CD4-positive, alpha-beta T cell (primary cell): Measurements from ENCODE around the gene ZNF592. TPM values are rescaled to one million over a fixed set of nuclear protein-coding genes. Genes with fewer than 3 reads are reported as not detected.

ENCODE experiments used
- ATAC-seq: fragments of 200-7000 bp; cut with Tn5 transposase; one replicate; pipeline ENCODE4 v1.10.0; 2022; ENCODE audit warnings: mild to moderate bottlenecking; ENCODE audit not compliant: poor library complexity
- CTCF ChIA-PET: fragments of 350-600 bp; sonication (Branson Sonifier 250); formaldehyde crosslinking; loops from one replicate; lab custom pipeline; 2021; ENCODE audit warnings: antibody characterized with exemption, inconsistent platforms; lab: Charles Lee
- POLR2A ChIA-PET: fragments of 350-600 bp; sonication (Branson Sonifier 250); formaldehyde crosslinking; loops from one replicate; lab custom pipeline; 2021; ENCODE audit warnings: antibody characterized with exemption, inconsistent platforms; lab: Charles Lee
- DNase-seq, 14 experiments: peaks; one replicate each; pipeline ENCODE4 v3.0.0-alpha.2; 2013 to 2020; ENCODE audit warnings: mixed read lengths in 2 of 14
- H3K27ac ChIP-seq, 2 donors: one replicate each; pipeline versions ENCODE4 v1.5.1 to v1.7.0; 2013; ENCODE audit warnings: low read length in 2 of 2, low read depth in 1 of 2, mild to moderate bottlenecking in 1 of 2
- H3K27me3 ChIP-seq, 2 experiments: 1 replicate in 1 of 2; 2 replicates in 1 of 2; pipeline versions ENCODE4 v1.6.1 to v1.7.0; 2013; ENCODE audit warnings: low read length in 2 of 2, control low read depth in 1 of 2, mild to moderate bottlenecking in 1 of 2, moderate library complexity in 1 of 2; ENCODE audit not compliant: insufficient read depth in 2 of 2, control insufficient read depth in 1 of 2
- H3K36me3 ChIP-seq: one replicate; pipeline ENCODE4 v1.6.1; 2013; ENCODE audit warnings: low read length, control low read depth; ENCODE audit not compliant: insufficient read depth
- H3K4me1 ChIP-seq: one replicate; pipeline ENCODE4 v1.6.1; 2013; ENCODE audit warnings: low read length, control low read depth; ENCODE audit not compliant: insufficient read depth
- H3K4me3 ChIP-seq: one replicate; pipeline ENCODE4 v1.5.1; 2013; ENCODE audit warnings: mild to moderate bottlenecking, low read length, moderate library complexity
- H3K9me3 ChIP-seq, 2 experiments: 1 replicate in 1 of 2; 2 replicates in 1 of 2; pipeline versions ENCODE4 v1.6.1 to v1.7.0; 2013; ENCODE audit warnings: low read length in 2 of 2, mild to moderate bottlenecking in 2 of 2, control low read depth in 1 of 2, moderate library complexity in 1 of 2; ENCODE audit not compliant: control insufficient read depth in 1 of 2, insufficient read depth in 1 of 2
- H3K27ac Mint-ChIP-seq: one replicate; pipeline ENCODE4 v1.8.0; 2020; ENCODE audit warnings: mixed read lengths
- H3K27me3 Mint-ChIP-seq: one replicate; pipeline ENCODE4 v1.8.0; 2021; ENCODE audit warnings: mixed read lengths
- H3K36me3 Mint-ChIP-seq: one replicate; pipeline ENCODE4 v1.8.0; 2021; ENCODE audit warnings: low read depth, mixed read lengths
- H3K4me1 Mint-ChIP-seq: one replicate; pipeline ENCODE4 v1.8.0; 2021; ENCODE audit warnings: low read depth, mixed read lengths
- H3K4me3 Mint-ChIP-seq: one replicate; pipeline ENCODE4 v1.8.0; 2020; ENCODE audit warnings: mild to moderate bottlenecking, mixed read lengths
- H3K9me3 Mint-ChIP-seq: one replicate; pipeline ENCODE4 v1.8.0; 2020; ENCODE audit warnings: mixed read lengths
- CTCF ChIP-seq: fragments of 200-600 bp; IDR thresholded peaks from one replicate; pipeline ENCODE4 v1.8.0; 2022; ENCODE audit warnings: antibody characterized with exemption, mild to moderate bottlenecking
- intact Hi-C, 2 experiments: fragments of 100-400 bp; cut with DNase I in 1 of 2; cut with micrococcal nuclease in 1 of 2; formaldehyde crosslinking; loops; one replicate each; pipeline versions ENCODE4 v1.15.1 to v1.9.0; 2023 to 2025; cut with DNase I, micrococcal nuclease
- total RNA-seq, 174 experiments: library from RNA in 2 of 174; stranded (reverse) in 2 of 174; gene quantifications; one replicate each; pipeline ENCODE4 v1.2.3 and lab custom pipeline; 2021 to 2026

Gene ZNF592
- total RNA-seq, 2 experiments from 2014 or later: 37.5 to 38.2 TPM

DNA sequence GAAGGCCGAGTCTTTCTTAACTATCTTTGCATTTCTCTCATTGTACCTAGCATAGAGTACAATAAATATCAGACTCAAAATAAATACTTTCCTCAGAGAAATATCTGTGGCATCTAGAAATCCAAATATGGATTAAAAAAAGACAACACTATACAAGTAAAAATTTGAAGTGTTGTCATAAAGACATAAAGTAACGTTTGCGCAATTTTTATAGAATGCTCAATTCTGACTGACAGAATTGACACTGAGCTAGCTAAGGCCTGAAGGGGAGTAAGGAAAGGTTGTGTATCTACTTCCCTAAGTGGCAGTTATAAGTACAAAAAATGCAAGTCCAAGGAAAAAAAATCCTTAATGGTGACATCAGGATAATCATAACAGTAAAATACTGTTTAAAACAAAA, 33.6 kb upstream of the ZNF592 start:
- ChIA-PET POLR2A (interaction anchor here (1.1 to 10.0 kb wide), 11 partner anchors 8 to 84 kb away, joined by 3 to 311 read pairs (median 20); partner anchors contain the start of genes NMB, WDR73 and ZNF592), CTCF (interaction anchor here (0.5 to 2.8 kb wide), 6 partner anchors 21 to 127 kb away, joined by 3 to 13 read pairs (median 4); partner anchors contain the start of gene NMB)
- Histone ChIP-seq H3K27me3 (no peaks in the 10 kb centered on the region), H3K9me3 (no peaks in the 10 kb centered on the region), H3K36me3 (peaks cover 23% of the 10 kb centered on the region), H3K4me3 (peak overlapping the region; percentile 99), H3K4me1 (peaks cover 33% of the 10 kb centered on the region), H3K27ac (no peak overlapping the region)
- ATAC-seq: no peak
- intact Hi-C loops: loop anchor here in 1 of 2 experiments (2.0 kb wide), 1 partner anchor 60 kb away; the partner anchor contains the start of gene WDR73
- H3K27me3 Mint-ChIP-seq: no peaks in the 10 kb centered on the region
- no peaks in the 10 kb centered on the region for H3K9me3 Mint-ChIP-seq
- H3K27ac Mint-ChIP-seq: peak overlapping the region; percentile 95
- H3K4me1 Mint-ChIP-seq: peaks cover 55% of the 10 kb centered on the region
- peak overlapping the region; percentile 93 for H3K4me3 Mint-ChIP-seq
- TF ChIP-seq CTCF: no peak
- H3K36me3 Mint-ChIP-seq: peaks cover 19% of the 10 kb centered on the region
- no peak for DNase-seq

DNA sequence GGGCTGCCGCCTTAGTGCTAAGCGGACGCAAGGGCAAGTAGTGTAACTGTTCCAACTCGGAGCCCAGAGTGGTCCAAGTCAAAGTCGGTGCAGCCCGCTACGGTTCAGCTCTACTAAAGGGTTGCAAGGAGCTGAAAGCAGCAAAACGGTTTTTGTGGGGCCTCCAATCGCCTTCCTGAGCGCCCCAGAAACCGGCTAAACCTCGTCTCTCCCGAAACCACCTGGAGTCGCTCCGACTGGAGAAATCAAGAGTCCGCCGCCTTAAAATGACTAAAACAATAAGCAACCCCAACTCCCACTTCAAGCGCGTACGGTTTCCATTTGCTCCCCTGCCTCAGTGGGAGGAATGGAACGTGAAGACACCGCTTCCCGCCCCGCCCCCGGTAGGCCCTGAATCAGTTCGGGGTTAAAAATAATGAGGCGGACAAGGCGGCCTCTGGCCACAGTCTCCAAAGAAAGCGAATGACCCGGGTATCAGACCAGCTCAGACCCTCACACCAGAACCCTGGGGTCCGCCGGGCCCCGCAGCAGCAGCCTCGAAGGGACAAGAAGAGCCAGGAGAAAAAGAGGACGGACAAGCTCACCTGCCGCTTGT, 32.9 kb upstream of the ZNF592 start:
- TF ChIP-seq CTCF: no peak
- Mint-ChIP-seq H3K36me3 (peaks cover 19% of the 10 kb centered on the region), H3K4me3 (peak overlapping the region; percentile 93), H3K27ac (peak overlapping the region; percentile 95), H3K27me3 (no peaks in the 10 kb centered on the region), H3K4me1 (peaks cover 55% of the 10 kb centered on the region), H3K9me3 (no peaks in the 10 kb centered on the region)
- H3K27me3 ChIP-seq: no peaks in the 10 kb centered on the region
- ATAC-seq: peak; percentile 6
- peak in 8 of 14 experiments; percentile 7 to 52 (median 29) for DNase-seq
- no peaks in the 10 kb centered on the region for H3K9me3 ChIP-seq
- ChIA-PET CTCF (interaction anchor here (0.6 to 2.8 kb wide), 8 partner anchors 27 to 127 kb away, joined by 3 to 13 read pairs (median 4); partner anchors contain the start of genes NMB and ZNF592), POLR2A (interaction anchor here (0.6 to 10.0 kb wide), 27 partner anchors 9 to 1905 kb away, joined by 3 to 311 read pairs (median 8); partner anchors contain the start of genes NMB, PDE8A, WDR73 and ZNF592)
- peaks cover 39% of the 10 kb centered on the region for H3K4me1 ChIP-seq
- H3K36me3 ChIP-seq: peaks cover 15% of the 10 kb centered on the region
- H3K4me3 ChIP-seq: peak overlapping the region; percentile 99
- intact Hi-C loops: loop anchor here (1.0 to 2.0 kb wide), 4 partner anchors 13 to 61 kb away; partner anchors contain the start of genes WDR73 (in 2 of the 2) and ZNF592 (in 2 of the 2)
- peak overlapping the region; percentile 70 to 74 for H3K27ac ChIP-seq

GRCh38 chr15:84716036-84716732, 32.2 kb upstream of the ZNF592 start, which contains the start of gene SEC11A:
TSS of gene SEC11A (minus strand) at chr15:84716139. CDS start at chr15:84716075, 64 bp downstream.
- CTCF ChIA-PET: interaction anchor here (0.8 to 2.8 kb wide), 9 partner anchors 19 to 128 kb away, joined by 3 to 13 read pairs (median 5); partner anchors contain the start of genes NMB and ZNF592
- H3K27me3 Mint-ChIP-seq: no peaks in the 10 kb centered on the region
- peak within 1 kb of the TSS; percentile 70 to 74 for H3K27ac ChIP-seq
- peak within 1 kb of the TSS; percentile 93 for H3K4me3 Mint-ChIP-seq
- peak; percentile 83 to 95 (median 89) for DNase-seq
- POLR2A ChIA-PET: interaction anchor here (0.6 to 10.0 kb wide), 40 partner anchors 9 to 1906 kb away, joined by 3 to 311 read pairs (median 5); partner anchors contain the start of genes NMB, PDE8A, WDR73 and ZNF592
- ATAC-seq: peak; percentile 95
- no peaks in the 10 kb centered on the region for H3K9me3 ChIP-seq
- intact Hi-C loops: loop anchor here (1.0 to 2.0 kb wide), 4 partner anchors 13 to 61 kb away; partner anchors contain the start of genes ZNF592 (in 2 of the 2) and WDR73 (in 1 of the 2)
- peak within 1 kb of the TSS; percentile 95 for H3K27ac Mint-ChIP-seq
- H3K4me1 Mint-ChIP-seq: peaks cover 60% of the 10 kb centered on the region
- peak within 1 kb of the TSS; percentile 99 for H3K4me3 ChIP-seq
- H3K36me3 Mint-ChIP-seq: peaks cover 19% of the 10 kb centered on the region
- no peaks in the 10 kb centered on the region for H3K9me3 Mint-ChIP-seq
- peaks cover 9% of the 10 kb centered on the region for H3K36me3 ChIP-seq
- H3K4me1 ChIP-seq: peaks cover 46% of the 10 kb centered on the region
- no peaks in the 10 kb centered on the region for H3K27me3 ChIP-seq
- TF ChIP-seq CTCF: no peak
